Measurements from ENCODE around the gene CDC6. TPM values are rescaled to one million over a fixed set of nuclear protein-coding genes. Genes with fewer than 3 reads are reported as not detected.

CDC6 gene, protein sequence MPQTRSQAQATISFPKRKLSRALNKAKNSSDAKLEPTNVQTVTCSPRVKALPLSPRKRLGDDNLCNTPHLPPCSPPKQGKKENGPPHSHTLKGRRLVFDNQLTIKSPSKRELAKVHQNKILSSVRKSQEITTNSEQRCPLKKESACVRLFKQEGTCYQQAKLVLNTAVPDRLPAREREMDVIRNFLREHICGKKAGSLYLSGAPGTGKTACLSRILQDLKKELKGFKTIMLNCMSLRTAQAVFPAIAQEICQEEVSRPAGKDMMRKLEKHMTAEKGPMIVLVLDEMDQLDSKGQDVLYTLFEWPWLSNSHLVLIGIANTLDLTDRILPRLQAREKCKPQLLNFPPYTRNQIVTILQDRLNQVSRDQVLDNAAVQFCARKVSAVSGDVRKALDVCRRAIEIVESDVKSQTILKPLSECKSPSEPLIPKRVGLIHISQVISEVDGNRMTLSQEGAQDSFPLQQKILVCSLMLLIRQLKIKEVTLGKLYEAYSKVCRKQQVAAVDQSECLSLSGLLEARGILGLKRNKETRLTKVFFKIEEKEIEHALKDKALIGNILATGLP
- 12.4 and 13.4 TPM in 2 replicates for total RNA-seq (2014; rRNA removed; shearing (Covaris generic))
- polyA plus RNA-seq (2016; fragmentation: Nextera tagmentation; extraction: Ambion mirVana), result 8.8 and 9.8 TPM in 2 replicates

GRCh38 chr17:40287494-40288369, at the start of gene CDC6:
Gene CDC6 (plus strand): TSS chr17:40287879. CDS start chr17:40289421, 1,542 bp downstream.
- peak within 1 kb of the TSS; percentile 85 for H3K9ac ChIP-seq
- peaks cover 37% of the 10 kb centered on the region for H3F3A ChIP-seq (ENCODE audit: insufficient read depth)
- peaks cover 14% of the 10 kb centered on the region; the same call in 1 of the 2 replicates for H3K79me2 ChIP-seq (ENCODE audit: insufficient read depth)
- no peaks in the 10 kb centered on the region for H4K20me1 ChIP-seq (ENCODE audit: insufficient read depth)
- TF ChIP-seq EZH2phosphoT487 (IDR thresholded peaks at IDR 0.05; ENCODE audit: insufficient read depth, low read depth) (no peak), EZH2 (IDR thresholded peaks at IDR 0.05; ENCODE audit: insufficient read depth, poor library complexity, severe bottlenecking) (no peak)
- no peaks in the 10 kb centered on the region for H3K36me3 ChIP-seq (ENCODE audit: low read depth)
- in situ Hi-C loops (cut with MboI), result no loop called here
- peak; percentile 99 for DNase-seq
- H2AFZ ChIP-seq, result peak within 1 kb of the TSS; percentile 68
- no peaks in the 10 kb centered on the region for H3K27me3 ChIP-seq (replicated peaks; ENCODE audit: insufficient read depth)
- peaks cover 28% of the 10 kb centered on the region for H3K4me1 ChIP-seq (ENCODE audit: insufficient read depth)
- H3K9me3 ChIP-seq (ENCODE audit: low read depth), result no peaks in the 10 kb centered on the region
- no peaks in the 10 kb centered on the region for H3K9me2 ChIP-seq (ENCODE audit: insufficient read depth)
- peak within 1 kb of the TSS; percentile 83 for H3K4me3 ChIP-seq
- H3K4me2 ChIP-seq (ENCODE audit: unreplicated experiment), result peak within 1 kb of the TSS; percentile 94
- H3K27ac ChIP-seq, result peak within 1 kb of the TSS; percentile 58
- WGBS, 2 experiments (ENCODE audit: low coverage in 1 of 2, low lambda C conversion rate in 2 of 2, missing lambda C conversion rate in 2 of 2), result 0 to 2% methylated on average over 45 to 47 of the region's 47 CpGs

GRCh38 chr17:40241252-40241834, 46.3 kb upstream of the CDC6 start:
- peaks cover 29% of the 10 kb centered on the region for H3K4me1 ChIP-seq (ENCODE audit: insufficient read depth)
- H3K9me3 ChIP-seq (ENCODE audit: low read depth), result no peaks in the 10 kb centered on the region
- in situ Hi-C loops (cut with MboI), result no loop called here
- H3K27ac ChIP-seq, result peak overlapping the region; percentile 14
- peaks cover 40% of the 10 kb centered on the region for H3F3A ChIP-seq (ENCODE audit: insufficient read depth)
- no peak overlapping the region for H3K4me2 ChIP-seq (ENCODE audit: unreplicated experiment)
- H3K36me3 ChIP-seq (ENCODE audit: low read depth), result no peaks in the 10 kb centered on the region
- H3K9me2 ChIP-seq (ENCODE audit: insufficient read depth), result no peaks in the 10 kb centered on the region
- DNase-seq, result peak; percentile 37
- H3K4me3 ChIP-seq, result no peak overlapping the region
- H2AFZ ChIP-seq, result no peak overlapping the region
- no peaks in the 10 kb centered on the region for H3K27me3 ChIP-seq (replicated peaks; ENCODE audit: insufficient read depth)
- 33 to 43% methylated on average over 4 of the region's 4 CpGs for WGBS, 2 experiments (ENCODE audit: low coverage in 1 of 2, low lambda C conversion rate in 2 of 2, missing lambda C conversion rate in 2 of 2)
- no peak for TF ChIP-seq EZH2 (IDR thresholded peaks at IDR 0.05; ENCODE audit: insufficient read depth, poor library complexity, severe bottlenecking)
- TF ChIP-seq EZH2phosphoT487 (IDR thresholded peaks at IDR 0.05; ENCODE audit: insufficient read depth, low read depth), result no peak
- H3K79me2 ChIP-seq (ENCODE audit: insufficient read depth), result peaks cover 98% of the 10 kb centered on the region
- H4K20me1 ChIP-seq (ENCODE audit: insufficient read depth), result peaks cover 14% of the 10 kb centered on the region
- peak overlapping the region; percentile 23; the same call in 1 of the 2 replicates for H3K9ac ChIP-seq

DNA sequence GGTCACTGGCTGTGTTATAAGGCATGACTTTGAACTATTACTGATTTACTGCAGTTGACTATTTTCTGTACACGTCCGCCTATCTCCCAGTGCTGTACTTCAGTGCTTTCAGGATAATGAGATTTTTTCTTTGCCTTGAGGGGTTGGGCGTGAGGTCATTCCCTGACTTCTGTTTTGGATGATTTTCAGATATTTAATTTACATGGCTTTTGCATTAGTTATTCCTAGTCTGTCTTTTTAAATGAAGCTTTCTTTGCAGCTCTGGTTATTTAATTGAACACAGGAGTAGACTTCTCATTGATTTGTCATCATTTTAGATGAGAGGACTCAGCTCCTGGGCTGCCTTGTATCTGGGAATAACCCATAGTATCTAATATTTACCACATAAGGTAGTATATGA, 44.9 kb upstream of the CDC6 start:
- WGBS, 2 experiments (ENCODE audit: low coverage in 1 of 2, low lambda C conversion rate in 2 of 2, missing lambda C conversion rate in 2 of 2), result 24 to 33% methylated on average over 3 of the region's 3 CpGs
- Histone ChIP-seq H3K9ac (peak overlapping the region; percentile 45; the same call in 1 of the 2 replicates), H3K4me2 (ENCODE audit: unreplicated experiment) (peak overlapping the region; percentile 63), H3K9me2 (ENCODE audit: insufficient read depth) (no peaks in the 10 kb centered on the region), H3F3A (ENCODE audit: insufficient read depth) (peaks cover 40% of the 10 kb centered on the region), H3K27me3 (replicated peaks; ENCODE audit: insufficient read depth) (no peaks in the 10 kb centered on the region), H3K4me3 (peak overlapping the region; percentile 17; the same call in 1 of the 2 replicates), H3K4me1 (ENCODE audit: insufficient read depth) (peaks cover 29% of the 10 kb centered on the region), H3K36me3 (ENCODE audit: low read depth) (no peaks in the 10 kb centered on the region), H4K20me1 (ENCODE audit: insufficient read depth) (peaks cover 13% of the 10 kb centered on the region), H3K79me2 (ENCODE audit: insufficient read depth) (peaks cover 99% of the 10 kb centered on the region), H3K9me3 (ENCODE audit: low read depth) (no peaks in the 10 kb centered on the region), H2AFZ (no peak overlapping the region), H3K27ac (peak overlapping the region; percentile 53)
- in situ Hi-C loops (cut with MboI), result no loop called here
- TF ChIP-seq EZH2 (IDR thresholded peaks at IDR 0.05; ENCODE audit: insufficient read depth, poor library complexity, severe bottlenecking), result no peak
- no peak for TF ChIP-seq EZH2phosphoT487 (IDR thresholded peaks at IDR 0.05; ENCODE audit: insufficient read depth, low read depth)
- peak; percentile 68 for DNase-seq

Data from GM23248 (cell line).